Measurements from ENCODE around the gene PAQR9. TPM values are rescaled to one million over a fixed set of nuclear protein-coding genes. Genes with fewer than 3 reads are reported as not detected.
A peak's percentile ranks its signal among the peaks of the same experiment; 100 is the strongest.

The PAQR9 gene
- total RNA-seq, 1 donor from 2014 or later, result not detected

GRCh38 chr3:142981108-142981507 is 17.6 kb upstream of the PAQR9 start:
- ATAC-seq, result no peak

- no peak for ATAC-seq
These were observed 13.9 kb upstream of the PAQR9 start for GRCh38 chr3:142977399-142977728.

GRCh38 chr3:142976621-142977398 is 13.3 kb upstream of the PAQR9 start:
- peak; percentile 75 for ATAC-seq

- ATAC-seq, result no peak
These were observed 12.0 kb upstream of the PAQR9 start for GRCh38 chr3:142975316-142975995.

GRCh38 chr3:142973217-142974009 is 9.9 kb upstream of the PAQR9 start:
- no peak for ATAC-seq

GRCh38 chr3:142972092-142972753 is 8.7 kb upstream of the PAQR9 start:
- ATAC-seq, result no peak

GRCh38 chr3:142971431-142971830 is 8.0 kb upstream of the PAQR9 start:
- no peak for ATAC-seq

GRCh38 chr3:142968319-142969025 is 5.0 kb upstream of the PAQR9 start:
- no peak for ATAC-seq

GRCh38 chr3:142966808-142967207 is 3.3 kb upstream of the PAQR9 start:
- no peak for ATAC-seq

- ATAC-seq, result no peak
These were observed 2.1 kb upstream of the PAQR9 start for GRCh38 chr3:142965581-142965980.

- ATAC-seq, result no peak
These were observed 299 bp downstream of the PAQR9 start for GRCh38 chr3:142963234-142963515.

- ATAC-seq, result no peak
These were observed 797 bp downstream of the PAQR9 start for GRCh38 chr3:142962520-142963233.

- ATAC-seq, result no peak
These were observed 1.3 kb downstream of the PAQR9 start for GRCh38 chr3:142962175-142962519.

- no peak for ATAC-seq
These were observed 1.9 kb downstream of the PAQR9 start for GRCh38 chr3:142961539-142961938.

GRCh38 chr3:142960322-142960850 is 3.1 kb downstream of the PAQR9 start:
- no peak for ATAC-seq

- ATAC-seq, result peak; percentile 99
These were observed 4.8 kb downstream of the PAQR9 start for GRCh38 chr3:142958707-142959106.

GRCh38 chr3:142953443-142953842 is 10.0 kb downstream of the PAQR9 start:
- no peak for ATAC-seq

GRCh38 chr3:142952272-142953193 is 10.9 kb downstream of the PAQR9 start:
- ATAC-seq, result no peak

GRCh38 chr3:142951794-142952193 is 11.7 kb downstream of the PAQR9 start:
- ATAC-seq, result no peak

GRCh38 chr3:142950972-142951371 is 12.5 kb downstream of the PAQR9 start:
- ATAC-seq, result no peak

Measured in esophagus mucosa (tissue), 1 donor.